Amniotic stem cell (primary cell): Measurements from ENCODE around the gene RELCH.

Experiments
- DNase-seq: peaks from one replicate; lab custom pipeline; 2025; lab: John Stamatoyannopoulos, UW

The RELCH gene

DNA sequence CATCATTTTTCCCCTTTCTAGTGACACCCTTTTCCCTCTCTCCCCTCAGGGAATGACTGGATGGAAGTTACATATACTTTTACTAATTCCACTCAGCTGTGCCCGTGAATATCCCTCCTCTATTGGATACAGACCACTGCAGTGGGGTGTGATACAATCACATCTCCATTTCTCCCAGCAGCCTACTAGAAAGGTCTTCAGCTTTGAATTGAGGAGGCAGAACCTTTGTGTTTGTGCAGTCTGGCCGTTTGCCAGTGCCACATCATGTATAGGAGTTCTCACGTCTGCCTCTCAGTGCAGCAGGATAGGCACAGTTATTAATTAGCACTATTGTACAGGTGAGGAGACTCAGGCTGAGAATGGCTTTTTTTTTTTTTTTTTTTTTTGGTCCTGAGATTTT lies 154.4 kb downstream of the RELCH start:
- no peak for DNase-seq

- DNase-seq: no peak
These were observed 155.8 kb downstream of the RELCH start for GRCh38 chr18:62342884-62343283.

GRCh38 chr18:62343316-62343715 lies 156.3 kb downstream of the RELCH start:
- no peak for DNase-seq

DNA sequence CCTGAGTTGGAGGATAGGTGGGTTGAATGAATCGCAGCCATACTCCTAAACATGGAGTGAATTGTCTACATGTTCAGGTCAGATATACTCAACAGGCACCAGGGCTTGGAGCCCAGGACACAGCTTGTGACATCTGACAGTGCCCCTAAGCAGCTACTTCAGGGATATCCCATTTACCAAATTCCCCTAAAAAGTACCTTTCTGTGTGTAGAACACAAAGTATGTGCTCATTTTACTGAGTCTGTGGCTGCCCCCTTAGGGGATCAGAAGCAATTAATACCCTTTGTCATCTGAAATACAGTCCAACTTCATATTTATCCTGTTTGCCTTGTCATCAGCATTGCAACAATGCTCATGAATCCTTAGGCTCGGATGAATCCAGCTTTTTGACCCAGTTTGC lies 158.9 kb downstream of the RELCH start:
- DNase-seq: no peak

GRCh38 chr18:62346333-62347088 lies 159.5 kb downstream of the RELCH start:
- DNase-seq: no peak

DNA sequence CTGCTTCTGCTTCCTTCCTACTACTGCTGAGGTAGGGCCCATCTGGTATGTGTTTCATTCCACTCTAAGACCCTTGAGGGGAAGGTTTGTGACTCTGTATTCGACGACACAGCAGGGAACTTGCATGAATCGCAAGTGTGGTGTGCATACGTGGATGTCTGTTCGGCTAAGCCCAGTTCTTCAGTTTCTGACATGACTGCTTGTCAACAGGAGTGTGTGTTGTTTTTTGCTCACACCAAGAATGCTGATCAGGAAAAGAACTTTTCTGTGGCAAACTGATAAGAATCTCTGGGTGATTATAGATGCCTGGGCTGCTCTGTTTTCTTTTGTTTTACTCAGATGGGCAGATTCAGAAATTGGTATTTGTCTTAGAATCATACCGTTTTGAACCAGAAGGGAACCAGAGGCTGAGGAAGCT lies 160.0 kb downstream of the RELCH start:
- DNase-seq: no peak

GRCh38 chr18:62348474-62348873 lies 161.4 kb downstream of the RELCH start:
- no peak for DNase-seq

GRCh38 chr18:62353170-62353569 lies 166.1 kb downstream of the RELCH start:
- DNase-seq: no peak

DNA sequence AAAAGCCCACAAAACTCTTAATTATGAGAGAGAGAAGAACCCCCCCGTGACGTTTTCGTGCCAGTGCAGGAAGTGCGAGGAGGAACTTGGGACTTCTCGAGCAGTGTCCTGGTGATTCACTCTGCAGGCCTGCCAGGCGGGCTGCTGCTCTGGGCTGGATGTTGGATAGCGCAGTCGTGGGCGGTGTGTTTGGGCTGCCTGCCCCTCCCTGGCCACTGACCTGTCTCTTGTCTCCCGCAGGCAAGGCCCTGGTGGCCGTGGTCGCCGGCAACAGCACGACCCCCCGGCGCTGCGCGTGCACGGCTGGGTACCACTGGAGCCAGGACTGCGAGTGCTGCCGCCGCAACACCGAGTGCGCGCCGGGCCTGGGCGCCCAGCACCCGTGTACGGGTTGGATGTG lies 167.1 kb downstream of the RELCH start:
- DNase-seq: no peak

- DNase-seq: no peak
These were observed 170.1 kb downstream of the RELCH start for GRCh38 chr18:62357079-62357719.
